IMR-90 (cell line): ENCODE results near the gene KCNQ1. TPM values are rescaled to one million over a fixed set of nuclear protein-coding genes. Genes with fewer than 3 reads are reported as not detected.

ENCODE experiments used
- ATAC-seq: fragments of 200-7000 bp; cut with Tn5 transposase; 2 replicates; pipeline ENCODE4 v1.9.1; 2020; ENCODE audit warnings: low read depth, mild to moderate bottlenecking, moderate library complexity
- BruUV-seq: library from RNA; stranded (reverse); fragments of 400-500 nt; replicated peaks from 2 replicates; lab custom pipeline; 2021; lab: Mats Ljungman, UMichigan
- CTCF ChIA-PET: fragments of 300-600 bp; formaldehyde crosslinking; extraction: SDS; loops from one replicate; lab custom pipeline; 2021; ENCODE audit warnings: antibody characterized with exemption; lab: Yijun Ruan, JAX
- POLR2A ChIA-PET: fragments of 300-600 bp; sonication (Branson Sonifier 250); formaldehyde crosslinking; loops from one replicate; lab custom pipeline; 2022; ENCODE audit warnings: antibody characterized with exemption; ENCODE audit not compliant: unreplicated experiment; lab: Charles Lee
- DNase-seq: peaks from one replicate; pipeline ENCODE4 v3.0.0; 2013
- H2AFZ ChIP-seq: replicated peaks from 2 replicates; pipeline ENCODE3; 2013; ENCODE audit warnings: low read length, mild to moderate bottlenecking; ENCODE audit not compliant: poor library complexity
- H2AK5ac ChIP-seq: 2 replicates; pipeline ENCODE4 v1.6.1; 2013; ENCODE audit warnings: low read depth, low read length, inconsistent platforms
- H2AK9ac ChIP-seq: replicated peaks from 2 replicates; pipeline ENCODE3; 2013; ENCODE audit warnings: mild to moderate bottlenecking, low read depth, low read length, moderate library complexity; ENCODE audit not compliant: poor library complexity
- H2BK120ac ChIP-seq: 2 replicates; pipeline ENCODE4 v1.6.1; 2013; ENCODE audit warnings: low read depth, low read length, inconsistent platforms
- H2BK15ac ChIP-seq: 3 replicates; pipeline ENCODE4 v1.6.1; 2013; ENCODE audit warnings: low read depth, low read length, inconsistent platforms
- H2BK20ac ChIP-seq: 2 replicates; pipeline ENCODE4 v1.6.1; 2013; ENCODE audit warnings: low read depth, mild to moderate bottlenecking, inconsistent platforms, low read length, moderate library complexity
- H2BK5ac ChIP-seq: 2 replicates; pipeline ENCODE4 v1.6.1; 2013; ENCODE audit warnings: mild to moderate bottlenecking, low read depth, low read length, inconsistent platforms; ENCODE audit not compliant: poor library complexity, severe bottlenecking
- H3K14ac ChIP-seq: replicated peaks from 2 replicates; pipeline ENCODE4 v1.6.1; 2013; ENCODE audit warnings: low read depth, low read length, inconsistent platforms
- H3K18ac ChIP-seq: 2 replicates; pipeline ENCODE4 v1.6.1; 2013; ENCODE audit warnings: low read depth, low read length, control low read depth
- H3K23ac ChIP-seq: 2 replicates; pipeline ENCODE4 v1.6.1; 2013; ENCODE audit warnings: low read depth, low read length, inconsistent platforms
- H3K27ac ChIP-seq: 2 replicates; pipeline ENCODE4 v1.5.1; 2013; ENCODE audit warnings: mild to moderate bottlenecking, control low read depth, low read length; ENCODE audit not compliant: insufficient read depth
- H3K27me3 ChIP-seq: 2 replicates; pipeline ENCODE4 v1.6.1; 2013; ENCODE audit warnings: low read length; ENCODE audit not compliant: control insufficient read depth, insufficient read depth
- H3K36me3 ChIP-seq: 2 replicates; pipeline ENCODE4 v1.6.1; 2013; ENCODE audit warnings: low read length, mixed read lengths; ENCODE audit not compliant: control insufficient read depth, insufficient read depth
- H3K4ac ChIP-seq: 2 replicates; pipeline ENCODE4 v1.6.1; 2013; ENCODE audit warnings: low read depth, low read length, inconsistent platforms
- H3K4me1 ChIP-seq: 2 replicates; pipeline ENCODE4 v1.6.1; 2013; ENCODE audit warnings: low read length, mixed read lengths; ENCODE audit not compliant: control insufficient read depth, insufficient read depth
- H3K4me2 ChIP-seq: 2 replicates; pipeline ENCODE4 v1.6.1; 2013; ENCODE audit warnings: low read depth, mild to moderate bottlenecking, control low read depth, low read length, moderate library complexity
- H3K4me3 ChIP-seq: 2 replicates; pipeline ENCODE4 v1.5.1; 2013; ENCODE audit warnings: low read depth, mild to moderate bottlenecking, control low read depth, low read length, moderate library complexity; ENCODE audit not compliant: insufficient read depth
- H3K56ac ChIP-seq: 2 replicates; pipeline ENCODE4 v1.6.1; 2013; ENCODE audit warnings: low read length, inconsistent platforms; ENCODE audit not compliant: insufficient read depth; ENCODE audit errors: extremely low read depth
- H3K79me1 ChIP-seq, 2 experiments: 2 replicates each; pipeline ENCODE4 v1.6.1; 2013; ENCODE audit warnings: low read length in 2 of 2, inconsistent platforms in 1 of 2, low read depth in 1 of 2
- H3K9ac ChIP-seq: 2 replicates; pipeline ENCODE4 v1.6.1; 2013; ENCODE audit warnings: low read depth, low read length, control low read depth
- H3K9me1 ChIP-seq: 2 replicates; pipeline ENCODE4 v1.6.1; 2013; ENCODE audit warnings: low read length, inconsistent platforms; ENCODE audit not compliant: insufficient read depth
- H3K9me3 ChIP-seq: 2 replicates; pipeline ENCODE4 v1.6.1; 2013; ENCODE audit warnings: low read length; ENCODE audit not compliant: control insufficient read depth, insufficient read depth
- H4K20me1 ChIP-seq: 2 replicates; pipeline ENCODE4 v1.6.1; 2013; ENCODE audit warnings: low read length, inconsistent platforms; ENCODE audit not compliant: insufficient read depth
- H4K5ac ChIP-seq: 2 replicates; pipeline ENCODE4 v1.6.1; 2013; ENCODE audit warnings: mild to moderate bottlenecking, low read depth, low read length, control low read depth
- H4K8ac ChIP-seq, 2 experiments: 2 replicates each; pipeline ENCODE4 v1.6.1; 2013; ENCODE audit warnings: low read depth in 2 of 2, low read length in 2 of 2, control low read depth in 1 of 2, inconsistent platforms in 1 of 2
- H4K91ac ChIP-seq: 2 replicates; pipeline ENCODE4 v1.6.1; 2013; ENCODE audit warnings: low read depth, low read length, inconsistent platforms; ENCODE audit not compliant: insufficient read depth
- BHLHE40 ChIP-seq: fragments of 150-350 bp; IDR thresholded peaks from 2 replicates; pipeline ENCODE4 v1.6.1; 2016; ENCODE audit warnings: mild to moderate bottlenecking, low read depth, low read length
- MAFK ChIP-seq: IDR thresholded peaks from 2 replicates; pipeline ENCODE4 v1.6.1; 2012; ENCODE audit warnings: low read depth, low read length, improper control_type of control experiment
- MXI1 ChIP-seq: IDR thresholded peaks from 2 replicates; pipeline ENCODE4 v1.6.1; 2012; ENCODE audit warnings: low read depth, mild to moderate bottlenecking, low read length, moderate library complexity, borderline replicate concordance
- POLR2A ChIP-seq: IDR thresholded peaks from 2 replicates; pipeline ENCODE4 v1.6.1; 2012; ENCODE audit warnings: mild to moderate bottlenecking, low read depth, low read length
- RCOR1 ChIP-seq: IDR thresholded peaks from 2 replicates; pipeline ENCODE4 v1.6.1; 2012; ENCODE audit warnings: mild to moderate bottlenecking, low read length, improper control_type of control experiment; ENCODE audit not compliant: insufficient replicate concordance
- RFX5 ChIP-seq: IDR thresholded peaks from 2 replicates; pipeline ENCODE4 v1.8.0; 2012; ENCODE audit warnings: low read depth, mild to moderate bottlenecking, low read length, moderate library complexity
- SMC3 ChIP-seq: fragments of 150-350 bp; IDR thresholded peaks from 2 replicates; pipeline ENCODE4 v1.6.1; 2016; ENCODE audit warnings: low read depth, mild to moderate bottlenecking, antibody characterized with exemption, low read length, moderate library complexity
- WGBS, 2 experiments: methylation state at CpG; one replicate each; pipeline versions ENCODE4 v1.1.5 to v1.1.7; 2013; ENCODE audit warnings: missing lambda C conversion rate in 2 of 2; ENCODE audit not compliant: insufficient read length in 1 of 2; ENCODE audit errors: extremely low coverage in 2 of 2; 5-methylcytosine and 5-hydroxymethylcytosine counted together
- dilution Hi-C: fragments of 300-500 bp; cut with HindIII; formaldehyde crosslinking; loops from one replicate; pipeline ENCODE4 v1.14.3; 2018; ENCODE audit warnings: low sequenced_read_pairs; ENCODE audit not compliant: unreplicated experiment
- in situ Hi-C: fragments of 300-500 bp; cut with MboI; formaldehyde crosslinking; loops from 3 replicates; pipeline ENCODE4 v1.14.3; 2019; ENCODE audit warnings: low sequenced_read_pairs, inconsistent platforms, mixed read lengths
- intact Hi-C: fragments of 100-400 bp; cut with micrococcal nuclease; formaldehyde crosslinking; loops from 2 replicates; pipeline ENCODE4 v1.10.0; 2022
- polyA plus RNA-seq, 3 experiments: library from polyadenylated mRNA; depleted of rRNA; stranded (reverse); fragments of >200 nt; gene quantifications; 2 replicates each; pipeline ENCODE4 v1.2.3, GENCODE V29; 2012; ENCODE audit warnings: low replicate concordance in 1 of 3
- total RNA-seq: library from RNA; depleted of rRNA; stranded (reverse); fragments of >200 nt; gene quantifications from 2 replicates; pipeline ENCODE4 v1.2.3, GENCODE V29; 2012

Gene KCNQ1
- total and polyA plus RNA-seq, 2 of the 4 experiments (the other 2 are of a cell fraction), result 0.07 TPM; not detected in 1

GRCh38 chr11:2769409-2770095, 324.7 kb downstream of the KCNQ1 start (continued):
- TF ChIP-seq RCOR1, result no peak

- 98% methylated on average over 6 of the region's 13 CpGs; no CpG with 5 or more reads in 1 of the 2 experiments for WGBS, 2 experiments
- H2AK5ac ChIP-seq, result no peak overlapping the region
- intact Hi-C loops (no loop called here), in situ Hi-C loops (no loop called here), dilution Hi-C loops (no loop called here)
- ChIA-PET POLR2A (no interaction called here), CTCF (interaction anchor here (1.1 kb wide), 1 partner anchor 11 kb away, joined by 3 read pairs; no protein-coding TSS in a partner anchor)
- no peaks in the 10 kb centered on the region for H3K36me3 ChIP-seq
- H3K9me1 ChIP-seq, result peaks cover 13% of the 10 kb centered on the region; the same call in 1 of the 2 replicates
- H2BK5ac ChIP-seq, result no peak overlapping the region
- no peaks in the 10 kb centered on the region; the same call in 1 of the 2 replicates for H4K20me1 ChIP-seq
- no peak overlapping the region for H3K23ac ChIP-seq
- TF ChIP-seq SMC3, result no peak
- no peak for TF ChIP-seq RFX5
- no peak for TF ChIP-seq POLR2A
- TF ChIP-seq MXI1, result no peak
- TF ChIP-seq MAFK, result no peak
- TF ChIP-seq BHLHE40, result no peak
- no peak overlapping the region for H3K18ac ChIP-seq
- DNase-seq (no peak), ATAC-seq (no peak)
- H3K4me1 ChIP-seq, result peaks cover 11% of the 10 kb centered on the region
- no peak overlapping the region for H3K27ac ChIP-seq
- H2BK120ac ChIP-seq, result no peak overlapping the region
- H3K4me2 ChIP-seq, result no peak overlapping the region
- no peaks in the 10 kb centered on the region for H3K79me1 ChIP-seq
- no peak overlapping the region for H2BK20ac ChIP-seq
- no peak overlapping the region for H4K91ac ChIP-seq
- no TSS peak for BruUV-seq
- no peak overlapping the region for H4K5ac ChIP-seq
- no peak overlapping the region for H2BK15ac ChIP-seq
- H3K9me3 ChIP-seq, result 0 out of 2 replicates have a peak, but pooled peaks cover 2% of the 10 kb centered on the region
- H2AK9ac ChIP-seq, result no peak overlapping the region
- no peak overlapping the region for H4K8ac ChIP-seq
- no peak overlapping the region for H2AFZ ChIP-seq
- H3K4ac ChIP-seq, result no peak overlapping the region
- H3K14ac ChIP-seq, result no peak overlapping the region
- no peak overlapping the region for H3K4me3 ChIP-seq
- no peak overlapping the region for H3K56ac ChIP-seq
- H3K27me3 ChIP-seq, result peaks cover 6% of the 10 kb centered on the region
- H3K9ac ChIP-seq, result no peak overlapping the region
Measured at GRCh38 chr11:2770096-2770751, 325.4 kb downstream of the KCNQ1 start.
